Right lobe of liver (tissue), 4 donors: ENCODE results near the gene MTREX.

Source experiments
- POLR2A ChIP-seq: fragments of 450-650 bp; IDR thresholded peaks from one replicate; pipeline ENCODE4 v1.6.1; 2017; ENCODE audit warnings: antibody characterized with exemption, mild to moderate bottlenecking
- TF ChIP-seq, protein P1 (sequence below), 4 donors: fragments of 200-600 bp in 3 of 4; fragments of 450-650 bp in 1 of 4; IDR thresholded peaks; one replicate each; pipeline versions ENCODE4 v1.5.1 to v1.8.0; 2016 to 2022; ENCODE audit warnings: antibody characterized with exemption in 4 of 4, mild to moderate bottlenecking in 2 of 4
- donor health status: DM: no; HTN: no; CAD: no.
- donor health status: DM: no; HTN: no; CAD: no.
- donor health status: DM: no; HTN: yes; CAD: no.

DNA sequence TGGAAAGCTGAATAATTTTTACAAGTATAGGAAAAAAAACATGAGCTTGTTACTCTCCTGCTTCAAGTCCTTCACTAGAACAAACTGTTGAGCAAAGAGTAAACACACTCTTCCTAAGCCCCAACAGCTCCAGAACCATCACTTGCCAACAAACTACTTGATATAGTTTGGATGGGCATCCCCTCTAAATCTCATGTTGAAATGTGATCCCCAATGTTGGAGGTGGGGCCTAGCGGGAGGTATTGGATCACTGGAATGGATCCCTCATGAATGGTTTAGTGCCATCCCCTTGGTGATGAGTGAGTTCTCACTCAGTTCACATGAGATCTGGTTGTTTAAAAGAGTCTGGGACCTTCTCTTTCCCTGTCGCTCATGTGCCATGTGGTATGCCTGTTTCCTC lies 144.2 kb downstream of the MTREX start:
- TF ChIP-seq, protein P1, sequence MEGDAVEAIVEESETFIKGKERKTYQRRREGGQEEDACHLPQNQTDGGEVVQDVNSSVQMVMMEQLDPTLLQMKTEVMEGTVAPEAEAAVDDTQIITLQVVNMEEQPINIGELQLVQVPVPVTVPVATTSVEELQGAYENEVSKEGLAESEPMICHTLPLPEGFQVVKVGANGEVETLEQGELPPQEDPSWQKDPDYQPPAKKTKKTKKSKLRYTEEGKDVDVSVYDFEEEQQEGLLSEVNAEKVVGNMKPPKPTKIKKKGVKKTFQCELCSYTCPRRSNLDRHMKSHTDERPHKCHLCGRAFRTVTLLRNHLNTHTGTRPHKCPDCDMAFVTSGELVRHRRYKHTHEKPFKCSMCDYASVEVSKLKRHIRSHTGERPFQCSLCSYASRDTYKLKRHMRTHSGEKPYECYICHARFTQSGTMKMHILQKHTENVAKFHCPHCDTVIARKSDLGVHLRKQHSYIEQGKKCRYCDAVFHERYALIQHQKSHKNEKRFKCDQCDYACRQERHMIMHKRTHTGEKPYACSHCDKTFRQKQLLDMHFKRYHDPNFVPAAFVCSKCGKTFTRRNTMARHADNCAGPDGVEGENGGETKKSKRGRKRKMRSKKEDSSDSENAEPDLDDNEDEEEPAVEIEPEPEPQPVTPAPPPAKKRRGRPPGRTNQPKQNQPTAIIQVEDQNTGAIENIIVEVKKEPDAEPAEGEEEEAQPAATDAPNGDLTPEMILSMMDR (IDR thresholded peaks at IDR 0.05) = no peak
- TF ChIP-seq POLR2A = no peak
